Adipocyte (in vitro differentiated cells): ENCODE data around the gene PRPS1.
A peak's percentile ranks its signal among the peaks of the same experiment; 100 is the strongest.
"Not testable (repeated sequence)": the region's sequence is repeated elsewhere in the genome, so short reads cannot be mapped to it uniquely, and the experiment has no call there.

Experiments used
- DNase-seq: peaks from one replicate; pipeline ENCODE4 v3.0.0-alpha.2; 2015; ENCODE audit warnings: low read depth
- H3K27me3 ChIP-seq: replicated peaks from 2 replicates; pipeline ENCODE4 v1.7.0; 2013; ENCODE audit warnings: mild to moderate bottlenecking, low read length, moderate library complexity; ENCODE audit not compliant: control insufficient read depth, insufficient read depth
- H3K36me3 ChIP-seq: 2 replicates; pipeline ENCODE4 v1.7.0; 2013; ENCODE audit warnings: low read length, mild to moderate bottlenecking, moderate library complexity; ENCODE audit not compliant: control insufficient read depth, insufficient read depth, severe bottlenecking
- H3K4me1 ChIP-seq: 2 replicates; pipeline ENCODE4 v1.7.0; 2013; ENCODE audit warnings: mild to moderate bottlenecking, low read length, moderate library complexity; ENCODE audit not compliant: control insufficient read depth, insufficient read depth
- H3K4me3 ChIP-seq: 2 replicates; pipeline ENCODE4 v1.7.0; 2013; ENCODE audit warnings: mild to moderate bottlenecking, low read length, moderate library complexity
- H3K9ac ChIP-seq: 2 replicates; pipeline ENCODE4 v1.7.0; 2013; ENCODE audit warnings: mild to moderate bottlenecking, low read length, moderate library complexity
- H3K9me3 ChIP-seq: 2 replicates; pipeline ENCODE4 v1.7.0; 2013; ENCODE audit warnings: mild to moderate bottlenecking, low read length, moderate library complexity; ENCODE audit not compliant: control insufficient read depth

The PRPS1 gene

GRCh38 chrX:107602694-107603239, 25.5 kb upstream of the PRPS1 start:
- Histone ChIP-seq H3K9ac (no peak overlapping the region), H3K9me3 (no peaks in the 10 kb centered on the region)

GRCh38 chrX:107603429-107604159, 24.7 kb upstream of the PRPS1 start:
- Histone ChIP-seq H3K27me3 (peaks cover 6% of the 10 kb centered on the region), H3K9me3 (no peaks in the 10 kb centered on the region), H3K9ac (no peak overlapping the region), H3K4me1 (no peaks in the 10 kb centered on the region), H3K4me3 (no peak overlapping the region), H3K36me3 (no peaks in the 10 kb centered on the region)
- DNase-seq, result no peak

More at GRCh38 chrX:107602694-107603239, 25.5 kb upstream of the PRPS1 start:
- no peak overlapping the region for H3K4me3 ChIP-seq
- no peaks in the 10 kb centered on the region for H3K4me1 ChIP-seq
- no peak for DNase-seq
- peaks cover 6% of the 10 kb centered on the region for H3K27me3 ChIP-seq
- no peaks in the 10 kb centered on the region for H3K36me3 ChIP-seq

GRCh38 chrX:107609061-107609460, 19.2 kb upstream of the PRPS1 start:
- H3K36me3 ChIP-seq, H3K9me3 ChIP-seq, DNase-seq, H3K4me3 ChIP-seq, H3K9ac ChIP-seq, H3K27me3 ChIP-seq, H3K4me1 ChIP-seq: not testable (repeated sequence)

GRCh38 chrX:107610667-107611066, 17.6 kb upstream of the PRPS1 start:
- Histone ChIP-seq H3K4me1 (no peaks in the 10 kb centered on the region), H3K36me3 (no peaks in the 10 kb centered on the region), H3K9me3 (no peaks in the 10 kb centered on the region), H3K9ac (no peak overlapping the region), H3K4me3 (no peak overlapping the region), H3K27me3 (peaks cover 3% of the 10 kb centered on the region)
- DNase-seq, result no peak

- no peak overlapping the region for H3K4me3 ChIP-seq
These were observed 8.4 kb upstream of the PRPS1 start for GRCh38 chrX:107619885-107620322.

GRCh38 chrX:107624893-107625292, 3.4 kb upstream of the PRPS1 start:
- Histone ChIP-seq H3K9me3 (peaks cover 11% of the 10 kb centered on the region), H3K27me3 (peaks cover 6% of the 10 kb centered on the region), H3K36me3 (no peaks in the 10 kb centered on the region), H3K4me3 (no peak overlapping the region), H3K4me1 (no peaks in the 10 kb centered on the region), H3K9ac (no peak overlapping the region)
- no peak for DNase-seq

More at GRCh38 chrX:107619885-107620322, 8.4 kb upstream of the PRPS1 start:
- no peaks in the 10 kb centered on the region for H3K4me1 ChIP-seq
- H3K36me3 ChIP-seq, result no peaks in the 10 kb centered on the region
- DNase-seq, result no peak
- peaks cover 13% of the 10 kb centered on the region for H3K27me3 ChIP-seq
- H3K9me3 ChIP-seq, result peaks cover 11% of the 10 kb centered on the region
- H3K9ac ChIP-seq, result no peak overlapping the region

- no peaks in the 10 kb centered on the region for H3K4me1 ChIP-seq
- peaks cover 11% of the 10 kb centered on the region for H3K9me3 ChIP-seq
- H3K9ac ChIP-seq, result no peak overlapping the region
- no peak for DNase-seq
- H3K27me3 ChIP-seq, result peaks cover 6% of the 10 kb centered on the region
- H3K36me3 ChIP-seq, result no peaks in the 10 kb centered on the region
- no peak overlapping the region for H3K4me3 ChIP-seq
These were observed 2.6 kb upstream of the PRPS1 start for GRCh38 chrX:107625739-107626138.

GRCh38 chrX:107626481-107626880, 1.8 kb upstream of the PRPS1 start:
- H3K9ac ChIP-seq, result no peak overlapping the region
- no peak for DNase-seq
- no peak overlapping the region for H3K4me3 ChIP-seq
- H3K4me1 ChIP-seq, result no peaks in the 10 kb centered on the region
- H3K9me3 ChIP-seq, result peaks cover 11% of the 10 kb centered on the region
- no peaks in the 10 kb centered on the region for H3K36me3 ChIP-seq
- H3K27me3 ChIP-seq, result peaks cover 6% of the 10 kb centered on the region

- DNase-seq, result no peak
- Histone ChIP-seq H3K9ac (no peak overlapping the region), H3K4me1 (no peaks in the 10 kb centered on the region), H3K4me3 (no peak overlapping the region), H3K9me3 (peaks cover 11% of the 10 kb centered on the region), H3K36me3 (no peaks in the 10 kb centered on the region), H3K27me3 (peaks cover 5% of the 10 kb centered on the region)
These were observed 1.4 kb upstream of the PRPS1 start for GRCh38 chrX:107626916-107627315.

- Histone ChIP-seq H3K27me3 (no peaks in the 10 kb centered on the region), H3K9ac (peak overlapping the region; percentile 87), H3K4me3 (peak overlapping the region; percentile 87), H3K4me1 (peaks cover 6% of the 10 kb centered on the region), H3K36me3 (no peaks in the 10 kb centered on the region), H3K9me3 (no peaks in the 10 kb centered on the region)
- DNase-seq, result peak; percentile 56
These were observed 591 bp downstream of the PRPS1 start for GRCh38 chrX:107628662-107629539.

GRCh38 chrX:107629540-107629909, 1.2 kb downstream of the PRPS1 start:
- Histone ChIP-seq H3K36me3 (no peaks in the 10 kb centered on the region), H3K4me1 (peaks cover 6% of the 10 kb centered on the region), H3K27me3 (no peaks in the 10 kb centered on the region), H3K9ac (peak overlapping the region; percentile 87), H3K4me3 (peak overlapping the region; percentile 87), H3K9me3 (no peaks in the 10 kb centered on the region)
- peak; percentile 57 for DNase-seq
